Gastroesophageal sphincter (tissue), 3 donors: ENCODE results near the gene AMPD2.

Experiments
- CTCF ChIP-seq, 4 experiments: fragments of 200-600 bp in 2 of 4; fragments of 450-650 bp in 2 of 4; sonication (generic) in 1 of 4; IDR thresholded peaks; one replicate each; pipeline ENCODE4 v1.5.1; 2017 to 2019; ENCODE audit warnings: antibody characterized with exemption in 4 of 4, mild to moderate bottlenecking in 2 of 4, moderate library complexity in 2 of 4
- EP300 ChIP-seq: sonication (generic); formaldehyde crosslinking; IDR thresholded peaks from one replicate; pipeline ENCODE4 v1.6.1; 2017; ENCODE audit warnings: antibody characterized with exemption, mild to moderate bottlenecking
- POLR2A ChIP-seq, 2 donors: fragments of 450-650 bp; IDR thresholded peaks; one replicate each; pipeline ENCODE4 v1.6.1; 2017; ENCODE audit warnings: antibody characterized with exemption in 2 of 2, mild to moderate bottlenecking in 2 of 2, moderate library complexity in 1 of 2
- POLR2AphosphoS5 ChIP-seq: sonication (generic); formaldehyde crosslinking; IDR thresholded peaks from one replicate; pipeline ENCODE4 v1.6.1; 2017; ENCODE audit warnings: antibody characterized with exemption

GRCh38 chr1:109629372-109630030 is 9.9 kb downstream of the AMPD2 start:
- TF ChIP-seq CTCF (IDR thresholded peaks at IDR 0.05): no peak
- no peak for TF ChIP-seq POLR2A (IDR thresholded peaks at IDR 0.05)
- no peak for TF ChIP-seq EP300
- no peak for TF ChIP-seq POLR2AphosphoS5
